ENCODE data around the gene SIDT2.

The SIDT2 gene

DNA sequence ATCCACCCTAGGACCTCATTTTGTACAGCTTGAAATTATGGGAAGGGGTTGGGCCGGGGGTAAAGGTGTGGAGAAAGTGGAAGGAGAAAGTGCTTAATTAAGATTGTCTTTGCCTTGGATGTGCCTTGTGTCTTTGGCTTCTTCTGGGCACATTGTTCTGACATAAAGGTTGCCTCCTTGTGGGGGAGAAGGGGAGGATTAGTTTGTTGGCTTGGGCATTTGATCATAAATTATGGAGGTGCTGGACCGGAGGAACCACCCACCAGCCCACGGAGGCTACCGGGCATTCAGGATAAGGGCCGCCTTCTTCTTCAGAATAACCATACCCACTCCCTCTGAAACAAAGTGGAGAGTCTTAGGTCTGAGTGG is 33.2 kb upstream of the SIDT2 start:
- 17% methylated on average over 5 of the region's 5 CpGs for WGBS, 2 experiments
- peak overlapping the region; percentile 78 for H3K4me3 ChIP-seq (ENCODE audit: insufficient read depth, low read depth, low read length)
- H3K4me1 ChIP-seq (ENCODE audit: control insufficient read depth, insufficient read depth, low read length) = peaks cover 15% of the 10 kb centered on the region
- H3K9me3 ChIP-seq (ENCODE audit: control insufficient read depth, low read length) = no peaks in the 10 kb centered on the region
- no peaks in the 10 kb centered on the region for H3K27me3 ChIP-seq (ENCODE audit: control insufficient read depth, insufficient read depth, low read length, poor library complexity, severe bottlenecking)
- H3K27ac ChIP-seq (ENCODE audit: insufficient read depth, low read depth, low read length, poor library complexity, severe bottlenecking) = no peak overlapping the region
- H3K36me3 ChIP-seq (ENCODE audit: control insufficient read depth, insufficient read depth, low read length) = no peaks in the 10 kb centered on the region

- Histone ChIP-seq H3K9me3 (ENCODE audit: control insufficient read depth, low read length) (no peaks in the 10 kb centered on the region), H3K4me1 (ENCODE audit: control insufficient read depth, insufficient read depth, low read length) (peaks cover 15% of the 10 kb centered on the region), H3K36me3 (ENCODE audit: control insufficient read depth, insufficient read depth, low read length) (no peaks in the 10 kb centered on the region), H3K27me3 (ENCODE audit: control insufficient read depth, insufficient read depth, low read length, poor library complexity, severe bottlenecking) (no peaks in the 10 kb centered on the region), H3K4me3 (ENCODE audit: insufficient read depth, low read depth, low read length) (no peak overlapping the region), H3K27ac (ENCODE audit: insufficient read depth, low read depth, low read length, poor library complexity, severe bottlenecking) (no peak overlapping the region)
- WGBS, 2 experiments = 74 to 80% methylated on average over 10 of the region's 10 CpGs
These were observed 32.0 kb upstream of the SIDT2 start for GRCh38 chr11:117146521-117146920.

- no peak overlapping the region for H3K27ac ChIP-seq (ENCODE audit: insufficient read depth, low read depth, low read length, poor library complexity, severe bottlenecking)
- 87 to 96% methylated on average over 2 of the region's 2 CpGs for WGBS, 2 experiments
These were observed 26.5 kb upstream of the SIDT2 start for GRCh38 chr11:117152066-117152465.

GRCh38 chr11:117154468-117154867 is 24.1 kb upstream of the SIDT2 start:
- H3K4me3 ChIP-seq (ENCODE audit: insufficient read depth, low read depth, low read length) = no peak overlapping the region
- no peaks in the 10 kb centered on the region for H3K9me3 ChIP-seq (ENCODE audit: control insufficient read depth, low read length)
- H3K27ac ChIP-seq (ENCODE audit: insufficient read depth, low read depth, low read length, poor library complexity, severe bottlenecking) = no peak overlapping the region
- H3K4me1 ChIP-seq (ENCODE audit: control insufficient read depth, insufficient read depth, low read length) = no peaks in the 10 kb centered on the region
- no peaks in the 10 kb centered on the region for H3K27me3 ChIP-seq (ENCODE audit: control insufficient read depth, insufficient read depth, low read length, poor library complexity, severe bottlenecking)
- WGBS, 2 experiments = 91 to 95% methylated on average over 5 of the region's 5 CpGs
- H3K36me3 ChIP-seq (ENCODE audit: control insufficient read depth, insufficient read depth, low read length) = peaks cover 8% of the 10 kb centered on the region

More at GRCh38 chr11:117152066-117152465, 26.5 kb upstream of the SIDT2 start:
- peaks cover 5% of the 10 kb centered on the region for H3K36me3 ChIP-seq (ENCODE audit: control insufficient read depth, insufficient read depth, low read length)
- H3K27me3 ChIP-seq (ENCODE audit: control insufficient read depth, insufficient read depth, low read length, poor library complexity, severe bottlenecking) = no peaks in the 10 kb centered on the region
- H3K9me3 ChIP-seq (ENCODE audit: control insufficient read depth, low read length) = no peaks in the 10 kb centered on the region
- H3K4me1 ChIP-seq (ENCODE audit: control insufficient read depth, insufficient read depth, low read length) = no peaks in the 10 kb centered on the region
- H3K4me3 ChIP-seq (ENCODE audit: insufficient read depth, low read depth, low read length) = no peak overlapping the region

GRCh38 chr11:117157507-117157906 is 21.0 kb upstream of the SIDT2 start:
- Histone ChIP-seq H3K9me3 (ENCODE audit: control insufficient read depth, low read length) (no peaks in the 10 kb centered on the region), H3K27ac (ENCODE audit: insufficient read depth, low read depth, low read length, poor library complexity, severe bottlenecking) (no peak overlapping the region), H3K4me3 (ENCODE audit: insufficient read depth, low read depth, low read length) (no peak overlapping the region), H3K4me1 (ENCODE audit: control insufficient read depth, insufficient read depth, low read length) (no peaks in the 10 kb centered on the region), H3K36me3 (ENCODE audit: control insufficient read depth, insufficient read depth, low read length) (peaks cover 21% of the 10 kb centered on the region), H3K27me3 (ENCODE audit: control insufficient read depth, insufficient read depth, low read length, poor library complexity, severe bottlenecking) (no peaks in the 10 kb centered on the region)
- WGBS, 2 experiments = 94 to 97% methylated on average over 2 of the region's 2 CpGs

- peaks cover 31% of the 10 kb centered on the region for H3K36me3 ChIP-seq (ENCODE audit: control insufficient read depth, insufficient read depth, low read length)
These were observed 18.7 kb upstream of the SIDT2 start for GRCh38 chr11:117159892-117160291.

DNA sequence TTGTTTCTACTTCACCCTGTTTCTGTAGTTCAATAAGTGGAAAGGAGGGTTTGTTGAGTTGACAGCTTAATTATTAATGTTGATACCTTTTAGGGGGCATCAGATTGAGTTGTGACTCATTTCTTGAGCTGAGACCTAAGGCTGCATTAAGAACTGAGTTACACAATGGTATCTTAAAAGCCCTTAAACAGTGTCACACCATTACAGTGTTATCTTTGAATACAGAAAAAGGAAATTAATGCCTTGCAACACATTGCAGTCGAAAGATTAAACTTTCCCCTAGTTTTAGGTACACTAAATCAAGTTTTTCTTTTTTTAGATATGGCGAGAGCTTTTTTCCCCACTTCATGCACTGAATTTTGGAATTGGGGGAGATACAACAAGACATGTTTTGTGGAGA is 17.7 kb upstream of the SIDT2 start:
- WGBS, 2 experiments = 83 to 100% methylated on average over 2 of the region's 2 CpGs
- Histone ChIP-seq H3K9me3 (ENCODE audit: control insufficient read depth, low read length) (no peaks in the 10 kb centered on the region), H3K27ac (ENCODE audit: insufficient read depth, low read depth, low read length, poor library complexity, severe bottlenecking) (no peak overlapping the region), H3K4me3 (ENCODE audit: insufficient read depth, low read depth, low read length) (no peak overlapping the region), H3K27me3 (ENCODE audit: control insufficient read depth, insufficient read depth, low read length, poor library complexity, severe bottlenecking) (no peaks in the 10 kb centered on the region), H3K36me3 (ENCODE audit: control insufficient read depth, insufficient read depth, low read length) (peaks cover 34% of the 10 kb centered on the region), H3K4me1 (ENCODE audit: control insufficient read depth, insufficient read depth, low read length) (no peaks in the 10 kb centered on the region)

More at GRCh38 chr11:117159892-117160291, 18.7 kb upstream of the SIDT2 start:
- Histone ChIP-seq H3K9me3 (ENCODE audit: control insufficient read depth, low read length) (no peaks in the 10 kb centered on the region), H3K27me3 (ENCODE audit: control insufficient read depth, insufficient read depth, low read length, poor library complexity, severe bottlenecking) (no peaks in the 10 kb centered on the region), H3K4me1 (ENCODE audit: control insufficient read depth, insufficient read depth, low read length) (no peaks in the 10 kb centered on the region), H3K27ac (ENCODE audit: insufficient read depth, low read depth, low read length, poor library complexity, severe bottlenecking) (no peak overlapping the region), H3K4me3 (ENCODE audit: insufficient read depth, low read depth, low read length) (no peak overlapping the region)
- WGBS, 2 experiments = 89% methylated on average over 2 of the region's 2 CpGs; no CpG with 5 or more reads in 1 of the 2 experiments

DNA sequence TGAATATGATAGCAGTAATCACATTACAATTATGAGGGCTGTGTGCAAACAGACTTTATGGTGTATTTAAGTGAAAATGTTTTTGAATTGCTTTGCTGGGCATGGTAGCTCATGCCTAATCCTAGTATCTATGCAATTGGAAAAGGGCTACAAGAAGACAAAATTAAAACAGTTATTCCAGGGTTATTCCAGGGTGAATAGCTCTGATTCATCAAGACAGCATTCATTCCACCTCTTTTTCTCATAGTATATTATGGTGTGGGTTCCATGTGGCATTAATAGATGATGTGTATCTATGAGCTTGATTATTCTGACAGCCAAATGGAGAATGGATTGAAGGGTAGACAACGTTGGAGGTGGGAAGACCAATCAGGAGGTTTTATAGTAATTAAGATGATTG is 12.1 kb upstream of the SIDT2 start:
- Histone ChIP-seq H3K9me3 (ENCODE audit: control insufficient read depth, low read length) (no peaks in the 10 kb centered on the region), H3K4me3 (ENCODE audit: insufficient read depth, low read depth, low read length) (no peak overlapping the region), H3K4me1 (ENCODE audit: control insufficient read depth, insufficient read depth, low read length) (peaks cover 9% of the 10 kb centered on the region), H3K27me3 (ENCODE audit: control insufficient read depth, insufficient read depth, low read length, poor library complexity, severe bottlenecking) (no peaks in the 10 kb centered on the region), H3K27ac (ENCODE audit: insufficient read depth, low read depth, low read length, poor library complexity, severe bottlenecking) (no peak overlapping the region), H3K36me3 (ENCODE audit: control insufficient read depth, insufficient read depth, low read length) (peaks cover 49% of the 10 kb centered on the region)
- WGBS, 2 experiments = 91 to 94% methylated on average over 1 of the region's 1 CpG

GRCh38 chr11:117169736-117170135 is 8.8 kb upstream of the SIDT2 start:
- no peaks in the 10 kb centered on the region for H3K9me3 ChIP-seq (ENCODE audit: control insufficient read depth, low read length)
- no peaks in the 10 kb centered on the region for H3K27me3 ChIP-seq (ENCODE audit: control insufficient read depth, insufficient read depth, low read length, poor library complexity, severe bottlenecking)
- peaks cover 28% of the 10 kb centered on the region for H3K36me3 ChIP-seq (ENCODE audit: control insufficient read depth, insufficient read depth, low read length)
- 92% methylated on average over 2 of the region's 2 CpGs for WGBS, 2 experiments
- H3K4me1 ChIP-seq (ENCODE audit: control insufficient read depth, insufficient read depth, low read length) = peaks cover 22% of the 10 kb centered on the region
- H3K27ac ChIP-seq (ENCODE audit: insufficient read depth, low read depth, low read length, poor library complexity, severe bottlenecking) = peak overlapping the region; percentile 17
- H3K4me3 ChIP-seq (ENCODE audit: insufficient read depth, low read depth, low read length) = no peak overlapping the region

GRCh38 chr11:117170210-117170609 is 8.3 kb upstream of the SIDT2 start:
- Histone ChIP-seq H3K36me3 (ENCODE audit: control insufficient read depth, insufficient read depth, low read length) (peaks cover 27% of the 10 kb centered on the region), H3K27me3 (ENCODE audit: control insufficient read depth, insufficient read depth, low read length, poor library complexity, severe bottlenecking) (no peaks in the 10 kb centered on the region), H3K4me3 (ENCODE audit: insufficient read depth, low read depth, low read length) (no peak overlapping the region), H3K4me1 (ENCODE audit: control insufficient read depth, insufficient read depth, low read length) (peaks cover 22% of the 10 kb centered on the region), H3K9me3 (ENCODE audit: control insufficient read depth, low read length) (no peaks in the 10 kb centered on the region), H3K27ac (ENCODE audit: insufficient read depth, low read depth, low read length, poor library complexity, severe bottlenecking) (no peak overlapping the region)
- 91 to 93% methylated on average over 8 to 9 of the region's 9 CpGs for WGBS, 2 experiments

GRCh38 chr11:117171007-117171403 is 7.5 kb upstream of the SIDT2 start:
- Histone ChIP-seq H3K36me3 (ENCODE audit: control insufficient read depth, insufficient read depth, low read length) (peaks cover 24% of the 10 kb centered on the region), H3K27me3 (ENCODE audit: control insufficient read depth, insufficient read depth, low read length, poor library complexity, severe bottlenecking) (no peaks in the 10 kb centered on the region), H3K4me3 (ENCODE audit: insufficient read depth, low read depth, low read length) (no peak overlapping the region), H3K4me1 (ENCODE audit: control insufficient read depth, insufficient read depth, low read length) (peaks cover 22% of the 10 kb centered on the region), H3K9me3 (ENCODE audit: control insufficient read depth, low read length) (no peaks in the 10 kb centered on the region), H3K27ac (ENCODE audit: insufficient read depth, low read depth, low read length, poor library complexity, severe bottlenecking) (no peak overlapping the region)
- 84 to 96% methylated on average over 2 of the region's 2 CpGs for whole genome bisulfite sequencing, 2 experiments
